NOMO-1 treated with dmso at 0.1 percent for 144 hours (cell line): ENCODE data around the gene RO60.
"Not testable (repeated sequence)": the region's sequence is repeated elsewhere in the genome, so short reads cannot be mapped to it uniquely, and the experiment has no call there.

Source experiments
- DNase-seq: peaks from one replicate; lab custom pipeline; 2025; ENCODE audit not compliant: unreplicated experiment; lab: John Stamatoyannopoulos, UW

Gene RO60

DNA sequence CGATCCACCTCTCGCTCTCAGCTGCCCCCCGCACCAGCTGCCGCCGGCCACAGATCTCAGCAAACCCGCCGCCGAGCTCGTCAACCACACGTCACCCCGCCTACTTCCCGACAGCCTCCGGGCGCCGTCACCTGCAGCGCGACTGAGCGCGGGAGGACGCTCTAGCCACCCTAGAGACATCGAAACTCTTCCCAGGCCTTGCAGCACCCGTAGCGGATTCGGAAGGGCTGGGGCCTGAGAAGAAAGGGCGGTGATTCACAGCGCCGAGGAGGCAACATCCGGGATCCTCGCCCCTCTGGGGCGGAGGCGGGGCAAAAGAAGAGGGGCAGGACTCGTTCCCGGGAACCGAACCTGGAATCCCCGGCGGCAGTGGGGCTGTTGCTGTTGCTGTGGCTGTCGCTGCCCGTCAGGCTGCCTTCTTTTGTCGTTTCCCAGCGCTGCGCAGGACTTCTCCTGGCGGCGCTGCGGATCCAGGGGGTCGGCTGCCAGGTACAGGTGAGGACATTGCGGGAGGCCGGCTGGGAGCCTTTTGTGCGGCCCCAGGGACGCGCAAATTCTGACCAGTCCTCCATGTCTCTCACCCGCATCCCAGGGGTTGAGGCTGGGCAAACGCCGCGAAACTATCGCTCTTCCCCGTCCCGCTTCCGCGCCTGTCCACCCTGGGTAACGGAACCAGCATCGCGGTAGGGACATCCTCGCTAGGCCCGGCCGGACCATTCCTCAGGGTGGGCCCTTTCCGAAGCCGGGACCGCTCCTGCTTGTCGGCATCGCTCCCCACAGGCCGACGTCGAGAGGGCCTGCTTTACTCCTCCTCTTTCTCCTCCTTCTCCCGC lies at the start of gene RO60, which contains the start of gene UCHL5:
RO60 (plus strand) TSS at position 331 of the 833 bp plus-strand sequence. CDS start 9,443 bp downstream, outside the sequence.
UCHL5 (minus strand) TSS at position 79 of the 833 bp plus-strand sequence. CDS start 100 bp downstream, outside the sequence.
- peak; percentile 99 for DNase-seq

GRCh38 chr1:193011406-193011805 lies 48.0 kb upstream of the RO60 start:
- DNase-seq, result no peak

DNA sequence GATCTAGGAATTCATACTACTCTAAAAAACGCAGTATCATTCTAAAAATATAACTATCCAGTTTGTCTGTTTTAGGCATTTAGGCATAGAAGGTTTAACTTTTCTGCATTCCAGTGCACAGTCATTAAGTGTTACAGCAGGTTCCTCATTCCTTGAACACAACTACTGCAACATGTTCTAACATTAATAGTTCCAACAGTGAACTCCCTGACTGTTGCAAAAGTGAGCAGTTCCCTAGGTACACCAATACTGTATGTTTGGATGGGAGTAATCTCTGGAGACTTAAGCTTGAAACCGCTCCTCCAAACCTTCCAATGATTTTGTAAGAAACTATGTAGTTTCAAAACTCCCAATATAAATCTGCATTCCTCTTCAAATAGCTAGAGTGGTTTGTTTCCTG lies 46.4 kb upstream of the RO60 start:
- DNase-seq, result no peak

GRCh38 chr1:193013707-193014106 lies 45.7 kb upstream of the RO60 start:
- no peak for DNase-seq

DNA sequence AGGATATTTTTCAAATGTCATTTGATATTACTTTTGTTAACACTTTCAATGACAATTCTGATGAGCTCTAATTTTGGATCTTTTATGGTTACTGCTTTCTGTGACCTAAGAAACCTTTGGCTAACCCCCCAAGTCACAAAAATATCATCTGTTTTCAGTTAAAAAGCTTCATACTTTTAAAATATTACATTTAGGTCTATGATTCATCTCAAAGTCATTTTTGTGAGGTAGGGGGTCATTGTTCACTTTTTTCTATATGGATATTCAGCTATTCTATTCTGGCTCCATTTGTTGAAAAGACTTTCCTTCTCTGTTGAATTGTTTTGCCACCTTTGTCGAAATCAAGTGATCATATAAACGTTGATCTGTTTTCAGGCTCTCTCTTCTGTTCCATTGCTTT lies 45.0 kb upstream of the RO60 start:
- DNase-seq, result no peak

- no peak for DNase-seq
Observed at GRCh38 chr1:193016788-193017187, 42.6 kb upstream of the RO60 start.

GRCh38 chr1:193019442-193020026 lies 39.9 kb upstream of the RO60 start:
- DNase-seq, result no peak

GRCh38 chr1:193025218-193025617 lies 34.2 kb upstream of the RO60 start:
- no peak for DNase-seq

DNA sequence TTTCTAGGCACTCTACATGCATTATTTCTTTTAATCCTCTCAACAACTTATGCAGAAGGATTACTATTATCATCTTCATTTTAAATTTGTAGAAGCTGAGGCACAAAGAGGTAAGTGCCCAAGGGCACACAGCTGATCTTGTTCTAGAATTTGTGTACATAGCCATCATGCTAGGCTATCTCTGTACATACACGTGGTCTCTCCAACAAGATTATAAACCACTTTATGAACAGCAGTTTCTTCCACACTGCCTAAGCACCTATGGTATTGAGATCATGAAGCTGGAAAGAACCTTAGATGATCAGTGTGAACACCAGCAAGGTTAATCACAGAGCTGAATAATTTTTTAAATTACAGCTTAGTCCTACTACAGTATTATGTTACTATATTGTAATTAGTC lies 29.1 kb upstream of the RO60 start:
- no peak for DNase-seq

DNA sequence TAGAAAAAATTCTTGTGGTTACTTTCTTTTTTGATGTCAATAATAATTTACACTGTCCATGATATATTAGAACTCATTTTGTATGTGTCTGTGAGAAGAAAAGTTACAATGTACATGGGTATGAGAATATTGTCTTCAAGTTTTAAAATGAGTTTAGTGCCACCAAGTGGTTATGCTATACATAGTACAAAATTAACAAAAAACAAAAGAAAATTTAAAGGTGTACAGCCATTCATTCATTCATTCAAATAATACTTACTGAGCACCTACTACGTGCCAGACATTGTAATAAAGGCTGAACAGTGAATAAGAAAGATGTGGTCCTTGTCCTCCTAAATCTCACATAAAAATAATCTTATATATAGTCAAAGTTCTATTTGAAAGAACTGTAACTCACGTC lies 28.0 kb upstream of the RO60 start:
- DNase-seq, result no peak

GRCh38 chr1:193032643-193033427 lies 26.6 kb upstream of the RO60 start:
- DNase-seq, result not testable (repeated sequence)

GRCh38 chr1:193033610-193034009 lies 25.8 kb upstream of the RO60 start:
- DNase-seq, result no peak

GRCh38 chr1:193036337-193037047 lies 22.9 kb upstream of the RO60 start:
- no peak for DNase-seq

- DNase-seq, result no peak
Observed at GRCh38 chr1:193040011-193040410, 19.4 kb upstream of the RO60 start.

- no peak for DNase-seq
Observed at GRCh38 chr1:193042766-193043691, 16.4 kb upstream of the RO60 start.

DNA sequence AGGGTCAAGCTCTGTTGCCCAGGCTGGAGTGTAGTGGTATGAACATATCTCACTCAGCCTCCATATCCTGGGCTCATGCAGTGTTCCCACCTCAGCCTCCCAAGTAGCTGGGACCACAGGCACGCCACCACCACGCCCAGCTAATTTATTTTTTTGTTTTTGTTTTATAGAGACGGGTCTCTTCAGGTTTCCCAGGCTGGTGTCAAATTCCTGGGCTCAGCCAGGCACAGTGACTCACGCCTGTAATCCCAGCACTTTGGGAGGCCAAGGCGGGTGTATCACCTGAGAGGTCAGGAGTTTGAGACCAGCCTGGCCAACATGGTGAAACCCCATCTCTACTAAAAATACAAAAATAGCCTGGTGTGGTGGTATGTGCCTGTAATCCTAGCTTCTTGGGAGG lies 10.5 kb upstream of the RO60 start:
- DNase-seq, result not testable (repeated sequence)

GRCh38 chr1:193054169-193054675 lies 5.2 kb upstream of the RO60 start:
- DNase-seq, result no peak

DNA sequence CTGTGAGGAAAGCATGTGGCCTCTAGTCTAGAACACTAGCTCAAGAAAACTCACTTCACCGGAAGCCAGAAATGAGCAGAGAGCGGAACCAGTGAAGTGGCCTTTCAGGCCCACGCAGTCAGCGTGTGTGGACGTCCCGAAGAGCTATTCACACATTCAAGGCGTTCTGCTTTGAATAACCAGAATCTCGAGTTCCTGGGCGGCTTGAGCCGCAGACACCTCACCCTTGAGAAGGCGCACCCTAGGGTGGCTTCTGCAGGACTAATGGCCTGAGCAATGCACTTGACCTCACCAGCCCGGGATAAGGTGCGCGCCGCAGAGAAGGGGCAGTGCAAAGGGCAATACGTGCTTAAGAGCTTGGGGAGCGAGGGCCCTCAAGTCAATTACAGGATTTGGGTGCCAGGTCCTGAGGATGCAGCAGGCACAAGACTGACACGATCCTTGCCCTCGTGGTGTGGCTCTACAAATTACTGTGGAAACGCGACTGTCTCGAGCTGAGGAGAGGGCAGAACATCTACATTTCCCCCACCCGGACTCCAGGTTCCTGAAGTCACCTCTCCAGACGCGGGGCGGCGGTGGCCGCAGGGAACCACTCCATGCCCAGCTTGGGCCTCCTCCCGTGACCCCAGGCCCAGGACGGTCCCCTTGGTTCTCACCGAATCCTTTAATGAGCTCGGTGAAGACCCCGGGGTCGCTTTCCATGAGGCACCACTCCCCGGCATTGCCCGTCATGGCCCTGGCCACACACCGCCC lies 707 bp upstream of the RO60 start:
- DNase-seq, result no peak

- DNase-seq, result no peak
Observed at GRCh38 chr1:193060115-193060403, 647 bp downstream of the RO60 start.
